NCI-H774 (cell line): ENCODE measurements around the gene CT83.
A peak's percentile ranks its signal among the peaks of the same experiment; 100 is the strongest.

Experiments
- DNase-seq: peaks from one replicate; lab custom pipeline; 2025; lab: John Stamatoyannopoulos, UW

CT83 gene, protein sequence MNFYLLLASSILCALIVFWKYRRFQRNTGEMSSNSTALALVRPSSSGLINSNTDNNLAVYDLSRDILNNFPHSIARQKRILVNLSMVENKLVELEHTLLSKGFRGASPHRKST

DNA sequence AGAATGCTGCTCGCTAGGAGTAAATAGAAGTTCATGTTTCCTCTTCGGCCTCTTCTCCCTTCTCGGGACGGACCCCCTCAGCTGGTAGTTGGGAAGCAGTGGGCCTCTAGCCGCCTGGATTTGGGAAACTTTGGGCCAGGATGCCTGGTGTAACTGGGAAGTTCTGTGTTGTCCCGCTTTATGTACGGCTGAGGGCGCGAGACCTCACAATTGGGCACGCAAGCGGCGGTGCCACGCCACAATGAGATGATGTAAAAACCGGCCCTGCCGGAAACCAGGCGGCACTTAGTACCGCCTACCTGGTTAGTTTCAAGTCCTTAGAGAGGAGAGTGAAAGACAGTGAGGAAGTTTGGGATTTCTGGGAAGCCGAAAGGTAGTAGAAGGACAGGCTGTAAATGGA is at the start of gene CT83:
CT83 (minus strand) TSS at position 155 of the 400 bp plus-strand sequence; CDS start at position 35, 120 bp downstream.
- DNase-seq, result no peak

GRCh38 chrX:116499780-116500179 is 37.0 kb upstream of the CT83 start:
- DNase-seq, result no peak

- no peak for DNase-seq
These were observed 30.5 kb upstream of the CT83 start for GRCh38 chrX:116493271-116493670.

DNA sequence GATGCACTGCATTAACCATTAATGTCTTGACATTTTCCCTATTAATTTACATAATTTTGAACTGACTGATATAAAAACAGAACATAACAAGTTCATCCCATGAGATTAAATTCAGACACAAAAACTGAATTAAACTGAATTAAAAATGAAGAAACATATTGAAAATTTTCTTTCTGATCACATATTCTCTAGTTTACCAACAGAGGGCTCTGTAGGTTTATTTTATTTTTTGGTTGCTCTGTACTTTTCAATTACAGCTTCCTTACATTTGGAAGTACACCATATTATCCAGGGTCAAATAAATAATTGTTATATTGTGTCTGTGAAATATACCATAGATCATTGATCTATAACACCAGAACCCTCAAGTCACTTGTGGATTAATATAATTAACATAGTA is 27.3 kb upstream of the CT83 start:
- peak; percentile 6 for DNase-seq

DNA sequence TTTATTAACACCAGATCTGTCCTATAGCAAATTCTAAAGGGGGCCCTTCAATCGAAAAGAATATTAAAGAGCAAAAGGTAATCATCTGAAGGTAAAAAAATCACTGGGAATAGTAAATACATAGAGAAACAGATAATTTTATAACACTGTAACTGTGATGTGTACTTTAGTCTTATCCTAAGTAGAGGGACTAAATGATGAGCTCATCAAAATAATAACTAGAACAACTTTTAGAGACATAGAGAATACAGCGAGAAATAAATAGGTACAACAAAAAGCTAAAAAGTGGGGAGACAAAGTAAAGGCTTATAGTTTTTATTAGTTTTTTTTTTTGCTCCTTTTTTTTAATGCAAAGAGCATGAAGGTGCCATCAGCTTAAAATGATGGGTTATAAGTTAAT is 17.3 kb upstream of the CT83 start:
- no peak for DNase-seq

GRCh38 chrX:116449156-116449555 is 13.6 kb downstream of the CT83 start:
- DNase-seq, result no peak

GRCh38 chrX:116436358-116436816 is 26.4 kb downstream of the CT83 start, which contains the start of gene SLC6A14:
SLC6A14 (plus strand) TSS chrX:116436606; CDS start chrX:116436710, 104 bp downstream.
- DNase-seq, result peak; percentile 20

GRCh38 chrX:116435597-116435996 is 27.2 kb downstream of the CT83 start:
- no peak for DNase-seq

GRCh38 chrX:116427978-116428377 is 34.8 kb downstream of the CT83 start:
- no peak for DNase-seq

- DNase-seq, result no peak
These were observed 44.8 kb downstream of the CT83 start for GRCh38 chrX:116417968-116418367.

GRCh38 chrX:116417214-116417613 is 45.6 kb downstream of the CT83 start:
- DNase-seq, result no peak

DNA sequence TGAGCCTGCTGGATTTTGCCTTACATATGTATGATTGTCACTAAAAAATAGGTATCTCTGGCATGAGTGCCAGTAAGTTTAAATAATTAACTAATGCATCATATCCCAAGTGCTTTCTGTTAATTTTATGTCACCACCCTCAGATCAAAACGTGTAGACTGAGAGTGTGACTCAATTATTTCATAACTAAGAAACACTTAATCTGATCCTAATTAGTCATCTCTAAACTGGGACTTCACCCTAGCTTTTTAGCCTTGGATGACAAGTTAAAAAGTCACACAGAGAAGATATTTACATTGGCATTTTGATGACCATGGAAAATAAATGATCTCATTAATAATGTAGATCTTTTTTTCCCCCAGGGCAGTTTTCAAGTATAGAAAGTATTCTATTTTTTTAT is 49.5 kb downstream of the CT83 start:
- DNase-seq, result no peak
